ENCODE results near the gene SMC1B.

DNA sequence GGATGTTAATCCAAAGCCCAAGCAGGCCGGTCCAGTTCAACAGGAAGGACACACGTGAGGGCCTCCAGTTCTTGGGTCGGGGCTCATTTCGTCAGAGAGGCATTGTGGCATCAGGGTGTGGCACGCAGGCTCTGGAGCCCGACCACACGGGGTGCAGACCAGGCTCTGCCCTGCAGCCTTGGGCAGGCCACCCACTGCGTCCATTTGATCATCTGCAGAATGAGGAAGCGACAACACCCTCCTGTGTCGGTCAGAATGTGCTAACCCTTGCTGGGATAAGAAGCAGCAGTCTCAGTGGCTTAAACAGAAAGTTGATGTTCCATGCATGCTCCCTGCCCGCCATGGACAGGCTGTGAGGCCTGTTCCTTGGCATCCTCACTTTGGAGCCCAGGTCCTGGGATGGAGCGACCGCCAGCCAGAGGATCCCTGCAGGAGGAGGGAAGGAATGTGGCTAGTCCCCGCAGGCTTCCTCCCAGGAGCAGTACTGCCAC, 10.9 kb upstream of the SMC1B start:
- TF ChIP-seq, protein P1, sequence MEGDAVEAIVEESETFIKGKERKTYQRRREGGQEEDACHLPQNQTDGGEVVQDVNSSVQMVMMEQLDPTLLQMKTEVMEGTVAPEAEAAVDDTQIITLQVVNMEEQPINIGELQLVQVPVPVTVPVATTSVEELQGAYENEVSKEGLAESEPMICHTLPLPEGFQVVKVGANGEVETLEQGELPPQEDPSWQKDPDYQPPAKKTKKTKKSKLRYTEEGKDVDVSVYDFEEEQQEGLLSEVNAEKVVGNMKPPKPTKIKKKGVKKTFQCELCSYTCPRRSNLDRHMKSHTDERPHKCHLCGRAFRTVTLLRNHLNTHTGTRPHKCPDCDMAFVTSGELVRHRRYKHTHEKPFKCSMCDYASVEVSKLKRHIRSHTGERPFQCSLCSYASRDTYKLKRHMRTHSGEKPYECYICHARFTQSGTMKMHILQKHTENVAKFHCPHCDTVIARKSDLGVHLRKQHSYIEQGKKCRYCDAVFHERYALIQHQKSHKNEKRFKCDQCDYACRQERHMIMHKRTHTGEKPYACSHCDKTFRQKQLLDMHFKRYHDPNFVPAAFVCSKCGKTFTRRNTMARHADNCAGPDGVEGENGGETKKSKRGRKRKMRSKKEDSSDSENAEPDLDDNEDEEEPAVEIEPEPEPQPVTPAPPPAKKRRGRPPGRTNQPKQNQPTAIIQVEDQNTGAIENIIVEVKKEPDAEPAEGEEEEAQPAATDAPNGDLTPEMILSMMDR (conservative IDR thresholded peaks at IDR 0.05; ENCODE audit: low read depth, low read length): no peak
- no peak for TF ChIP-seq EZH2 (IDR thresholded peaks at IDR 0.05; ENCODE audit: borderline replicate concordance, low read depth, low read length, poor library complexity, severe bottlenecking)
